ENCODE data around the gene GAS7. TPM values are rescaled to one million over a fixed set of nuclear protein-coding genes. Genes with fewer than 3 reads are reported as not detected.

Gene GAS7
- total and polyA plus RNA-seq, 2 experiments from 2014 or later: 25.8 to 27.3 TPM

DNA sequence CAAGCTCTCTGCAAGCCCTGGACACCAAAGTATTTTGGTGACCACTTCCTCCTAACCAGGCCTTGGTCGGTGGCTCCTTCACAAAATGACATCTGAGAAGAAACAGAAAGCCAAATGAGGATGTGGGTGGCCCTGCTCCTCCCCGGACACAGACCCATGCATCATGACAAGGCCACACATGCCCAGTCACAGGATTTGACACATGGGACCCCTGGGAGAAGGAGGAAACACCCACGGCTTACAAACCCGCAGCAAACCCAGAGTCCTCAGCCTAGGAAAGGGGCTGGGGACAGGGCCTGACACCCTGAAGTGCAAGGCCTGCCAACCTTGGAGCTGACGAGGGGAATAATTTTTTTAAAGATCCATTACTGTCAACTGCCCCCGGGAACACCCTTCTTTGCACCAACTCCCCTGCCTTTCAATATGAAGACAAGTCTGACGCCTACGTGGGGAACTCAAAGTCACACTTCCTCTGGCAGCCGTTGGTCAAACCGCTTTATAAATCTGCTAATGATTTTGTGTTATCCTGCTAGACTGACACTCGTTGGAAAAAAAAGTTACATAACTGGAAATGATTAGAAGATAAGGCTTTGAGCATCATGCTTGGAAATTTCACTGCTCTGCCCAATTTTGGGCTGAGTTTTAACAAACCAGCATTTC is 41.3 kb downstream of the GAS7 start:
- Histone ChIP-seq H3K9me3 (ENCODE audit: low read depth) (no peaks in the 10 kb centered on the region), H2AFZ (no peak overlapping the region), H3K4me3 (no peak overlapping the region), H3K9me2 (replicated peaks; ENCODE audit: insufficient read depth) (no peaks in the 10 kb centered on the region), H4K20me1 (ENCODE audit: insufficient read depth, poor library complexity, severe bottlenecking) (no peaks in the 10 kb centered on the region), H3K4me2 (no peak overlapping the region), H3K79me2 (peaks cover 17% of the 10 kb centered on the region), H3K36me3 (replicated peaks; ENCODE audit: insufficient read depth, low read depth) (no peaks in the 10 kb centered on the region), H3K27ac (no peak overlapping the region), H3K4me1 (ENCODE audit: insufficient read depth) (peaks cover 11% of the 10 kb centered on the region), H3K27me3 (no peaks in the 10 kb centered on the region)
- no peak for DNase-seq (ENCODE audit: low spot score)
- 60% methylated on average over 11 of the region's 11 CpGs for WGBS (ENCODE audit: low lambda C conversion rate, missing lambda C conversion rate)
- TF ChIP-seq, protein P1, sequence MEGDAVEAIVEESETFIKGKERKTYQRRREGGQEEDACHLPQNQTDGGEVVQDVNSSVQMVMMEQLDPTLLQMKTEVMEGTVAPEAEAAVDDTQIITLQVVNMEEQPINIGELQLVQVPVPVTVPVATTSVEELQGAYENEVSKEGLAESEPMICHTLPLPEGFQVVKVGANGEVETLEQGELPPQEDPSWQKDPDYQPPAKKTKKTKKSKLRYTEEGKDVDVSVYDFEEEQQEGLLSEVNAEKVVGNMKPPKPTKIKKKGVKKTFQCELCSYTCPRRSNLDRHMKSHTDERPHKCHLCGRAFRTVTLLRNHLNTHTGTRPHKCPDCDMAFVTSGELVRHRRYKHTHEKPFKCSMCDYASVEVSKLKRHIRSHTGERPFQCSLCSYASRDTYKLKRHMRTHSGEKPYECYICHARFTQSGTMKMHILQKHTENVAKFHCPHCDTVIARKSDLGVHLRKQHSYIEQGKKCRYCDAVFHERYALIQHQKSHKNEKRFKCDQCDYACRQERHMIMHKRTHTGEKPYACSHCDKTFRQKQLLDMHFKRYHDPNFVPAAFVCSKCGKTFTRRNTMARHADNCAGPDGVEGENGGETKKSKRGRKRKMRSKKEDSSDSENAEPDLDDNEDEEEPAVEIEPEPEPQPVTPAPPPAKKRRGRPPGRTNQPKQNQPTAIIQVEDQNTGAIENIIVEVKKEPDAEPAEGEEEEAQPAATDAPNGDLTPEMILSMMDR (IDR thresholded peaks at IDR 0.05; ENCODE audit: poor library complexity): no peak
- TF ChIP-seq EZH2phosphoT487 (IDR thresholded peaks at IDR 0.05; ENCODE audit: low read depth, severe bottlenecking, unreplicated experiment) (no peak), EZH2 (IDR thresholded peaks at IDR 0.05; ENCODE audit: borderline replicate concordance) (no peak)

DNA sequence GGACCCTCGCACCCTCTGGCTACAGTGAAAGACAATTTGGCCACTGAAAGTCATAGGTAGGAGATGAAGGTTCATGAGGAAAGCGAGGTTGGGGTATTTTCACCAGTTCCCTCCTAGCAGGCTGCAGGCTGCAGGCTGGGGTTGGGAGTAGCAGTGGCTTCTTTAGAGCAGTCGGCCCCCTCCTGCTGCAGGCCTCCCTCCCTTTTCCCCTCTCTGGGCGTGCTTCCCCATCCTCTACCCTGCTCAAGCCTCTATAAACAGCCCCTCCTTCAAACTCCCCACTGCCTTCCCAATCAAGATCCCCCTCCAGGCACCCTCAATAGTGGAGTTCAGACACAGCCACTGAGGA is 41.8 kb downstream of the GAS7 start:
- no peaks in the 10 kb centered on the region for H3K9me2 ChIP-seq (replicated peaks; ENCODE audit: insufficient read depth)
- H3K9me3 ChIP-seq (ENCODE audit: low read depth): no peaks in the 10 kb centered on the region
- no peak for DNase-seq (ENCODE audit: low spot score)
- no peak overlapping the region for H2AFZ ChIP-seq
- peaks cover 17% of the 10 kb centered on the region for H3K79me2 ChIP-seq
- WGBS (ENCODE audit: low lambda C conversion rate, missing lambda C conversion rate): 69% methylated on average over 4 of the region's 4 CpGs
- peaks cover 11% of the 10 kb centered on the region for H3K4me1 ChIP-seq (ENCODE audit: insufficient read depth)
- H3K36me3 ChIP-seq (replicated peaks; ENCODE audit: insufficient read depth, low read depth): no peaks in the 10 kb centered on the region
- no peak overlapping the region for H3K27ac ChIP-seq
- H3K4me3 ChIP-seq: no peak overlapping the region
- H3K4me2 ChIP-seq: no peak overlapping the region
- no peaks in the 10 kb centered on the region for H3K27me3 ChIP-seq
- TF ChIP-seq EZH2 (IDR thresholded peaks at IDR 0.05; ENCODE audit: borderline replicate concordance) (no peak), EZH2phosphoT487 (IDR thresholded peaks at IDR 0.05; ENCODE audit: low read depth, severe bottlenecking, unreplicated experiment) (no peak)
- TF ChIP-seq, protein P1 (IDR thresholded peaks at IDR 0.05; ENCODE audit: poor library complexity): no peak
- H4K20me1 ChIP-seq (ENCODE audit: insufficient read depth, poor library complexity, severe bottlenecking): no peaks in the 10 kb centered on the region

DNA sequence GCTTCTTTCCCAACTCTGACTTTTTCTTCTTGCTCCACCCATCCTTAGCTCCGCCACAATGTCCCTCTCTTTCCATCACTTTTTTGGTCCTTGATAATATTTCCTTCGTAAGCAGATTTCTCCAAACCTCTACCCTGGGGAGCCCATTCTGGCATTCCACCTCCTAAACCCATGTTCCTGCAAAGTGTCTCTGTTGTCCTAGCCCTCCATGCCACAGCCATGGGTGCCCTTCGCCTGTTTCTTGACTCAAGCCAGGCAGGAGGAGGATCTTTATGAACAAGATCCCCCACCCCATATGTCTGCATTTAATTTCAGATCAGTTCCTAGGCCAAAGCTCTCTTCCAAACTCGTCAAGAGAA is 42.4 kb downstream of the GAS7 start:
- no peaks in the 10 kb centered on the region for H4K20me1 ChIP-seq (ENCODE audit: insufficient read depth, poor library complexity, severe bottlenecking)
- H3K9me2 ChIP-seq (replicated peaks; ENCODE audit: insufficient read depth): no peaks in the 10 kb centered on the region

More for the DNA sequence above, 42.4 kb downstream of the GAS7 start:
- Histone ChIP-seq H3K27me3 (no peaks in the 10 kb centered on the region), H3K9me3 (ENCODE audit: low read depth) (no peaks in the 10 kb centered on the region), H3K4me2 (no peak overlapping the region), H2AFZ (no peak overlapping the region), H3K4me1 (ENCODE audit: insufficient read depth) (peaks cover 11% of the 10 kb centered on the region), H3K36me3 (replicated peaks; ENCODE audit: insufficient read depth, low read depth) (no peaks in the 10 kb centered on the region), H3K4me3 (no peak overlapping the region), H3K79me2 (peaks cover 17% of the 10 kb centered on the region), H3K27ac (no peak overlapping the region)
- WGBS (ENCODE audit: low lambda C conversion rate, missing lambda C conversion rate): 94% methylated on average over 4 of the region's 4 CpGs
- TF ChIP-seq, protein P1 (IDR thresholded peaks at IDR 0.05; ENCODE audit: poor library complexity): no peak
- TF ChIP-seq EZH2phosphoT487 (IDR thresholded peaks at IDR 0.05; ENCODE audit: low read depth, severe bottlenecking, unreplicated experiment) (no peak), EZH2 (IDR thresholded peaks at IDR 0.05; ENCODE audit: borderline replicate concordance) (no peak)
- DNase-seq (ENCODE audit: low spot score): no peak
